Endothelial cell of umbilical vein (primary cell): ENCODE measurements around the gene SEMA4C.

ENCODE experiments used
- EZH2 ChIP-seq: IDR thresholded peaks from 2 replicates; pipeline ENCODE4 v1.6.1; 2012; ENCODE audit warnings: borderline replicate concordance, low read depth, mild to moderate bottlenecking, moderate library complexity, low read length, inconsistent platforms; ENCODE audit not compliant: severe bottlenecking
- MAX ChIP-seq: IDR thresholded peaks from 2 replicates; pipeline ENCODE4 v1.6.1; 2011; ENCODE audit not compliant: insufficient read depth, insufficient read length
- MYC ChIP-seq: IDR thresholded peaks from one replicate; pipeline ENCODE4 v1.6.1; 2011; ENCODE audit warnings: mild to moderate bottlenecking, low read depth, low read length
- POLR2AphosphoS5 ChIP-seq: IDR thresholded peaks from 2 replicates; pipeline ENCODE4 v1.6.1; 2012; ENCODE audit warnings: low read depth, mild to moderate bottlenecking, control low read depth, low read length, moderate library complexity; ENCODE audit not compliant: insufficient read depth
- TF ChIP-seq, protein P1 (sequence below), 2 donors: IDR thresholded peaks; 1 replicate in 1 of 2; 2 replicates in 1 of 2; pipeline ENCODE4 v1.5.1; 2011; ENCODE audit warnings: low read length in 2 of 2, mild to moderate bottlenecking in 2 of 2, moderate library complexity in 2 of 2, control low read depth in 1 of 2, inconsistent platforms in 1 of 2, low read depth in 1 of 2; ENCODE audit not compliant: insufficient read depth in 1 of 2; ENCODE audit errors: extremely low read depth in 1 of 2

DNA sequence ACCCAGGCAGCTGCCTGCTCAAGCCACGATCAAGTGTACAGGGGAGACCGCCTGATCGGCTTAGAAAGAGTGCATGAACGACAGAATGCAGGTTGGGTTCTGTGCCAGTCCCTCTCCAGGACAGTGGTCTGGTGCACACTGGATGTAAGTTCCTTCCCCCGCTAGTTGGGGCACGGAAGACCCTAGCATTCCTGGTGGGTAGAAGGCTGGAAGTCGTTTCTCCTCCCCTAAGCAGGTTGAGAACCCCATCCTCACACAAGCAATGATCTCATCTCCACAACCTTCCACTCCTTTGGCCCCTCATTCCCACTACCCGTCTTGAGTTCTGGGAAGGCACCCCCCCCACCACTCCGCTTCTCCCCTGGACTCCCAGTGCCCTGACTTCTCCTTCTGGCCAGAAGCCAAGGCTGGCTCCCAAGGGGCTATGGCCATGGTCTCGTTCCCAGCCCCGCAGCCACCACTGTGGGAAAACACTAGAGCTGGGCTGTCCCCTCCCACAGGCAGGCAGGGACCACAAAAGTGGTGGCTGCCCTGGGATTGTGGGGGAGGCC lies 10.7 kb downstream of the SEMA4C start:
- TF ChIP-seq, protein P1, sequence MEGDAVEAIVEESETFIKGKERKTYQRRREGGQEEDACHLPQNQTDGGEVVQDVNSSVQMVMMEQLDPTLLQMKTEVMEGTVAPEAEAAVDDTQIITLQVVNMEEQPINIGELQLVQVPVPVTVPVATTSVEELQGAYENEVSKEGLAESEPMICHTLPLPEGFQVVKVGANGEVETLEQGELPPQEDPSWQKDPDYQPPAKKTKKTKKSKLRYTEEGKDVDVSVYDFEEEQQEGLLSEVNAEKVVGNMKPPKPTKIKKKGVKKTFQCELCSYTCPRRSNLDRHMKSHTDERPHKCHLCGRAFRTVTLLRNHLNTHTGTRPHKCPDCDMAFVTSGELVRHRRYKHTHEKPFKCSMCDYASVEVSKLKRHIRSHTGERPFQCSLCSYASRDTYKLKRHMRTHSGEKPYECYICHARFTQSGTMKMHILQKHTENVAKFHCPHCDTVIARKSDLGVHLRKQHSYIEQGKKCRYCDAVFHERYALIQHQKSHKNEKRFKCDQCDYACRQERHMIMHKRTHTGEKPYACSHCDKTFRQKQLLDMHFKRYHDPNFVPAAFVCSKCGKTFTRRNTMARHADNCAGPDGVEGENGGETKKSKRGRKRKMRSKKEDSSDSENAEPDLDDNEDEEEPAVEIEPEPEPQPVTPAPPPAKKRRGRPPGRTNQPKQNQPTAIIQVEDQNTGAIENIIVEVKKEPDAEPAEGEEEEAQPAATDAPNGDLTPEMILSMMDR (IDR thresholded peaks at IDR 0.05; ENCODE audit: extremely low read depth in 1 of 2, insufficient read depth in 1 of 2, low read depth in 1 of 2, low read length in 2 of 2): no peak
- TF ChIP-seq EZH2 (no peak), POLR2AphosphoS5 (no peak), MYC (no peak), MAX (no peak)
